Motor neuron (in vitro differentiated cells): ENCODE data around the gene P3H3. TPM values are rescaled to one million over a fixed set of nuclear protein-coding genes. Genes with fewer than 3 reads are reported as not detected.

Source experiments
- ATAC-seq, 8 experiments: fragments of 200-7000 bp; cut with Tn5 transposase; replicated peaks in 6 of 8; 2 replicates each; pipeline ENCODE4 v1.8.0; 2021; ENCODE audit warnings: mild to moderate bottlenecking in 8 of 8, moderate library complexity in 8 of 8
- H3K27ac ChIP-seq, 2 donors: fragments of 250-450 bp; sonication (Bioruptor Pico); 2 replicates each; pipeline ENCODE4 v1.9.0; 2021; ENCODE audit warnings: antibody characterized with exemption in 2 of 2, mild to moderate bottlenecking in 2 of 2, moderate library complexity in 1 of 2
- H3K4me1 ChIP-seq, 2 donors: fragments of 250-450 bp; sonication (Bioruptor Pico); replicated peaks in 1 of 2; 2 replicates each; pipeline ENCODE4 v1.6.1; 2021; ENCODE audit warnings: antibody characterized with exemption in 2 of 2, mild to moderate bottlenecking in 2 of 2, moderate library complexity in 1 of 2
- H3K4me3 ChIP-seq, 5 donors: fragments of 250-450 bp; sonication (Bioruptor Pico); 2 replicates each; pipeline ENCODE4 v1.9.0; 2021; ENCODE audit warnings: antibody characterized with exemption in 5 of 5, mild to moderate bottlenecking in 5 of 5, moderate library complexity in 4 of 5
- WGBS, 10 experiments: fragments of 450-650 bp; shearing (Covaris generic); methylation state at CpG; one replicate each; pipeline ENCODE4 v1.0.0; 2022; 5-methylcytosine and 5-hydroxymethylcytosine counted together
- in situ Hi-C, 9 experiments: fragments of 400-800 bp; cut with MboI; loops; one replicate each; pipeline ENCODE4 v1.15.0; 2021; ENCODE audit warnings: low sequenced_read_pairs in 9 of 9, low pct_unique_long_range_greater_than_20kb in 2 of 9; ENCODE audit not compliant: unreplicated experiment in 9 of 9
- total RNA-seq, 8 experiments: library from RNA; unstranded; fragments of 300-600 nt; gene quantifications; 2 replicates each; pipeline versions ENCODE4 v1.2.3 to v1.2.4, GENCODE V29; 2022

The P3H3 gene
- total RNA-seq, 8 experiments from 2014 or later: 9.9 to 31.2 (median 17.8) TPM

- Histone ChIP-seq H3K4me1 (peaks cover 10 to 11% of the 10 kb centered on the region in 2 donors), H3K27ac (no peak overlapping the region), H3K4me3 (no peak overlapping the region)
- in situ Hi-C loops: no loop called here
- ATAC-seq: no peak
- 97 to 100% (median 100%) methylated on average over 2 to 5 of the region's 5 CpGs; no CpG with 5 or more reads in 4 of the 10 experiments for WGBS, 10 experiments
These were observed 40.9 kb upstream of the P3H3 start for GRCh38 chr12:6787309-6787708.

- no peak within 1 kb of the TSS for H3K4me3 ChIP-seq
These were observed 39.0 kb upstream of the P3H3 start, which contains the start of gene CD4 for GRCh38 chr12:6788972-6789924. Gene CD4, plus strand, starts transcription at chr12:6789528. Its CDS starts 10,611 bp downstream, at chr12:6800139.

GRCh38 chr12:6790496-6791150, 37.6 kb upstream of the P3H3 start:
- WGBS, 10 experiments: 65 to 100% (median 88%) methylated on average over 3 to 9 of the region's 12 CpGs; no CpG with 5 or more reads in 2 of the 10 experiments
- peaks cover 21 to 22% of the 10 kb centered on the region in 2 donors for H3K4me1 ChIP-seq
- no peak overlapping the region for H3K4me3 ChIP-seq
- no peak overlapping the region for H3K27ac ChIP-seq
- ATAC-seq: no peak
- in situ Hi-C loops: no loop called here

More at GRCh38 chr12:6788972-6789924, 39.0 kb upstream of the P3H3 start, which contains the start of gene CD4:
- no peak within 1 kb of the TSS for H3K27ac ChIP-seq
- peak in 2 of 8 experiments; percentile 70 to 89 for ATAC-seq
- 28 to 100% (median 68%) methylated on average over 1 to 8 of the region's 18 CpGs; no CpG with 5 or more reads in 1 of the 10 experiments for WGBS, 10 experiments
- in situ Hi-C loops: no loop called here
- H3K4me1 ChIP-seq: peaks cover 21 to 22% of the 10 kb centered on the region in 2 donors

- H3K4me3 ChIP-seq: no peak overlapping the region
- peak overlapping the region in 1 of 2 donors; percentile 66 for H3K27ac ChIP-seq
- H3K4me1 ChIP-seq: peaks cover 15 to 16% of the 10 kb centered on the region in 2 donors
- in situ Hi-C loops: no loop called here
- ATAC-seq: peak in 2 of 8 experiments; percentile 5
- WGBS, 10 experiments: 47 to 100% (median 83%) methylated on average over 1 to 11 of the region's 13 CpGs; no CpG with 5 or more reads in 2 of the 10 experiments
These were observed 36.2 kb upstream of the P3H3 start for GRCh38 chr12:6791931-6792520.

- ATAC-seq: peak; percentile 18 to 90 (median 88)
- Histone ChIP-seq H3K27ac (peak overlapping the region; percentile 47 to 66), H3K4me1 (peaks cover 14% of the 10 kb centered on the region in 2 donors), H3K4me3 (no peak overlapping the region)
- WGBS, 10 experiments: 0 to 100% (median 7%) methylated on average over 1 to 4 of the region's 12 CpGs; no CpG with 5 or more reads in 2 of the 10 experiments
- in situ Hi-C loops: no loop called here
These were observed 35.5 kb upstream of the P3H3 start for GRCh38 chr12:6792522-6793201.

- peaks cover 14% of the 10 kb centered on the region in 2 donors for H3K4me1 ChIP-seq
- no peak overlapping the region for H3K27ac ChIP-seq
- no peak for ATAC-seq
- H3K4me3 ChIP-seq: no peak overlapping the region
- 22 to 90% (median 83%) methylated on average over 1 to 2 of the region's 2 CpGs; no CpG with 5 or more reads in 1 of the 10 experiments for WGBS, 10 experiments
- in situ Hi-C loops: no loop called here
These were observed 33.1 kb upstream of the P3H3 start for GRCh38 chr12:6795088-6795487.

GRCh38 chr12:6796576-6796975, 31.6 kb upstream of the P3H3 start:
- 40 to 100% (median 80%) methylated on average over 1 to 3 of the region's 4 CpGs; no CpG with 5 or more reads in 4 of the 10 experiments for WGBS, 10 experiments
- in situ Hi-C loops: no loop called here
- Histone ChIP-seq H3K27ac (no peak overlapping the region), H3K4me3 (no peak overlapping the region), H3K4me1 (peaks cover 14% of the 10 kb centered on the region in 2 donors)
- ATAC-seq: no peak

- no peak overlapping the region for H3K27ac ChIP-seq
- no peaks in the 10 kb centered on the region for H3K4me1 ChIP-seq
- ATAC-seq: no peak
- in situ Hi-C loops: no loop called here
- H3K4me3 ChIP-seq: no peak overlapping the region
- 68 to 100% (median 87%) methylated on average over 1 to 5 of the region's 5 CpGs for WGBS, 10 experiments
These were observed 29.1 kb upstream of the P3H3 start for GRCh38 chr12:6799147-6799546.

- in situ Hi-C loops: no loop called here
- Histone ChIP-seq H3K27ac (no peak overlapping the region), H3K4me1 (no peaks in the 10 kb centered on the region), H3K4me3 (no peak overlapping the region)
- no peak for ATAC-seq
- WGBS, 10 experiments: 0 to 80% (median 70%) methylated on average over 1 of the region's 1 CpG; no CpG with 5 or more reads in 5 of the 10 experiments
These were observed 21.0 kb upstream of the P3H3 start for GRCh38 chr12:6807170-6807569.

GRCh38 chr12:6809056-6809455, 19.2 kb upstream of the P3H3 start:
- 14 to 100% (median 66%) methylated on average over 1 to 10 of the region's 10 CpGs; no CpG with 5 or more reads in 1 of the 10 experiments for WGBS, 10 experiments
- no peak overlapping the region for H3K27ac ChIP-seq
- in situ Hi-C loops: no loop called here
- no peak overlapping the region for H3K4me3 ChIP-seq
- no peaks in the 10 kb centered on the region for H3K4me1 ChIP-seq
- no peak for ATAC-seq

GRCh38 chr12:6810758-6811157, 17.4 kb upstream of the P3H3 start:
- ATAC-seq: no peak
- H3K27ac ChIP-seq: no peak overlapping the region
- WGBS, 10 experiments: 20 to 100% (median 88%) methylated on average over 1 of the region's 1 CpG; no CpG with 5 or more reads in 5 of the 10 experiments
- in situ Hi-C loops: no loop called here
- H3K4me3 ChIP-seq: no peak overlapping the region
- no peaks in the 10 kb centered on the region for H3K4me1 ChIP-seq

GRCh38 chr12:6813363-6813762, 14.8 kb upstream of the P3H3 start:
- in situ Hi-C loops: no loop called here
- WGBS, 10 experiments: 20 to 89% (median 59%) methylated on average over 2 to 4 of the region's 4 CpGs; no CpG with 5 or more reads in 1 of the 10 experiments
- no peak overlapping the region for H3K4me3 ChIP-seq
- ATAC-seq: no peak
- H3K27ac ChIP-seq: no peak overlapping the region
- H3K4me1 ChIP-seq: peaks cover 7% of the 10 kb centered on the region in 2 donors
